ENCODE results near the gene GRN. TPM values are rescaled to one million over a fixed set of nuclear protein-coding genes. Genes with fewer than 3 reads are reported as not detected.

GRN gene
- total and polyA plus RNA-seq, 9 of the 15 experiments (the other 6 are each of a cell fraction or from before 2014, with no cell fraction given): 5.4 to 75.3 (median 20.7) TPM

DNA sequence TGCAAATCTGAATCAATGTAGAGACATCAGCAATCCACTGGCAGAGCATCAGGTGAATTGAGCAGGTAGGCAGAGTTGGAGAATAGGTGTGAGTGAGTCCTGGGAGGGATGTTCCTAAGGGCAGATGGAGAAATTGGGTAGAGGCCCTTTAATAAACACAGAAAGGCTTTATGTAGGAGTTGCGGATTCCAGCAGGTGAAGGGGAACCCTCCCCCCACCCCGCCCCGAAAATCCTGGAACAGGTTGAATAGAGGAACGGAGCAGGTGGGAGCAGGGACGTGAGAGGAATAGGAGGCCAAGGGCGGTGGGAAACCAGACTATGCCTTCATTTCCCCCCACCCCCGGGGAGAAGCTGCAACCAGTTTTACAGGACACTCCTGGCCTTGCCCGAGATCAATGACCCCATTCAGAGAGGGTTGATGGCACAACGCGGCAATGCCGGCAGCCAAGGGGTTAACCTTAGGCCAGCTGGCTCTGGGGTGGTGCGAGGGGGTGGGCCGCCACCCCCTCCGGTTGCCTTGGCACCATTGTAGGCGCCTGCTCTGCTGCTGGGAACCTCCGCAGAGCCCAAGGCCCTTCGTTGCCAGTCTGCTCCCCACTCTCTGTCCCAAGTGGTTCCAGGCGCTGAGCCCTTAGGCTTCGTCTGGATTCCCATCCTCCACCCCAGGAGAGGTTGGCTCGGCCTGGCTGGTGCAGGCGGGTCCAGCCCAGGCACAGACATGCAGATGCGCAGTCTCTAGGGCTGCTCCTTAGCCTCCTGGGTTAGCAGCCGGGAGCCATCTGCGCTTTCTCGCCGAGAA, 37.5 kb upstream of the GRN start:
- ATAC-seq (peak; percentile 38), DNase-seq (ENCODE audit: extremely low read depth in 1 of 4, low spot score in 3 of 4) (no peak), FAIRE-seq (no peak)
- Histone ChIP-seq H3K9me1 (ENCODE audit: control insufficient read depth, insufficient read depth, low read length) (no peaks in the 10 kb centered on the region), H3K4me1 (replicated peaks in 1 of 2; ENCODE audit: control insufficient read depth in 2 of 2, insufficient read depth in 2 of 2, low read length in 2 of 2) (peaks cover 0 to 23% of the 10 kb centered on the region in 2 experiments; a peak in 4 of 5 replicates), H3K79me2 (ENCODE audit: control insufficient read depth, insufficient read depth, low read length) (no peaks in the 10 kb centered on the region), H3K36me3 (ENCODE audit: control insufficient read depth, insufficient read depth, low read length) (no peaks in the 10 kb centered on the region), H3K4me2 (ENCODE audit: insufficient read depth, low read length) (no peak overlapping the region), H3K9ac (ENCODE audit: insufficient read depth in 1 of 2, low read depth in 2 of 2, low read length in 2 of 2) (no peak overlapping the region), H4K20me1 (replicated peaks; ENCODE audit: control insufficient read depth, insufficient read depth, low read length) (no peaks in the 10 kb centered on the region; the same call in 1 of the 2 replicates), H3K4me3 (no peak overlapping the region), H3K27me3 (ENCODE audit: control insufficient read depth in 2 of 2, insufficient read depth in 2 of 2, low read length in 2 of 2) (peaks cover 7 to 29% of the 10 kb centered on the region in 2 experiments; a peak in 4 of 5 replicates), H3K9me3 (replicated peaks; ENCODE audit: control insufficient read depth, insufficient read depth, low read depth, low read length) (no peaks in the 10 kb centered on the region), H3K27ac (ENCODE audit: extremely low read depth, low read depth, low read length) (no peak overlapping the region), H2AFZ (ENCODE audit: low read depth, low read length) (no peak overlapping the region)
- no TSS peak for BruUV-seq (replicated peaks)
- ChIA-PET CTCF (ENCODE audit: low intra/inter-chr PET ratio) (no interaction called here), POLR2A (interaction anchor here (0.6 to 1.0 kb wide), 4 partner anchors 11 to 357 kb away, joined by 3 to 6 read pairs (median 4); no protein-coding TSS in a partner anchor)
- 8% methylated on average over 23 of the region's 26 CpGs for WGBS (ENCODE audit: insufficient coverage, low coverage, missing lambda C conversion rate)
- no peak for TF ChIP-seq SREBF2 (CRISPR knock-in tag; IDR thresholded peaks at IDR 0.05)
- no peak for TF ChIP-seq ZNF133 (CRISPR knock-in tag; IDR thresholded peaks at IDR 0.05)
- no peak for TF ChIP-seq ZBTB2 (IDR thresholded peaks at IDR 0.05)
- TF ChIP-seq, protein P1, sequence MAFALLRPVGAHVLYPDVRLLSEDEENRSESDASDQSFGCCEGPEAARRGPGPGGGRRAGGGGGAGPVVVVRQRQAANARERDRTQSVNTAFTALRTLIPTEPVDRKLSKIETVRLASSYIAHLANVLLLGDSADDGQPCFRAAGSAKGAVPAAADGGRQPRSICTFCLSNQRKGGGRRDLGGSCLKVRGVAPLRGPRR (CRISPR knock-in tag; IDR thresholded peaks at IDR 0.05): no peak
- TF ChIP-seq ZFX (CRISPR knock-in tag; IDR thresholded peaks at IDR 0.05): no peak
- TF ChIP-seq CHD2 (IDR thresholded peaks at IDR 0.05; ENCODE audit: low read depth, low read length): no peak
- no peak for TF ChIP-seq CC2D1A (IDR thresholded peaks at IDR 0.05)
- TF ChIP-seq SMARCB1 (IDR thresholded peaks at IDR 0.05; ENCODE audit: insufficient read length, low read depth): no peak
- TF ChIP-seq, protein P2, sequence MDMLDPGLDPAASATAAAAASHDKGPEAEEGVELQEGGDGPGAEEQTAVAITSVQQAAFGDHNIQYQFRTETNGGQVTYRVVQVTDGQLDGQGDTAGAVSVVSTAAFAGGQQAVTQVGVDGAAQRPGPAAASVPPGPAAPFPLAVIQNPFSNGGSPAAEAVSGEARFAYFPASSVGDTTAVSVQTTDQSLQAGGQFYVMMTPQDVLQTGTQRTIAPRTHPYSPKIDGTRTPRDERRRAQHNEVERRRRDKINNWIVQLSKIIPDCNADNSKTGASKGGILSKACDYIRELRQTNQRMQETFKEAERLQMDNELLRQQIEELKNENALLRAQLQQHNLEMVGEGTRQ (CRISPR knock-in tag; IDR thresholded peaks at IDR 0.05): no peak
- intact Hi-C loops (cut with micrococcal nuclease): no loop called here
- in situ Hi-C loops (cut with MboI): no loop called here

All from K562 (cell line).